ENCODE measurements around the gene PRKCB.

Gene PRKCB

GRCh38 chr16:24198807-24199533, 363.2 kb downstream of the PRKCB start:
- TF ChIP-seq SIN3A (IDR thresholded peaks at IDR 0.05; ENCODE audit: borderline replicate concordance, insufficient read depth, low read length) (no peak), FOXP2 (optimal IDR thresholded peaks at IDR 0.05; ENCODE audit: borderline replicate concordance, extremely low read depth, extremely low read length, insufficient read depth) (no peak), TAF1 (IDR thresholded peaks at IDR 0.05; ENCODE audit: borderline replicate concordance, insufficient read depth, low read length) (no peak), POLR2AphosphoS5 (IDR thresholded peaks at IDR 0.05; ENCODE audit: low read depth, low read length) (no peak)
- TF ChIP-seq, protein P1, sequence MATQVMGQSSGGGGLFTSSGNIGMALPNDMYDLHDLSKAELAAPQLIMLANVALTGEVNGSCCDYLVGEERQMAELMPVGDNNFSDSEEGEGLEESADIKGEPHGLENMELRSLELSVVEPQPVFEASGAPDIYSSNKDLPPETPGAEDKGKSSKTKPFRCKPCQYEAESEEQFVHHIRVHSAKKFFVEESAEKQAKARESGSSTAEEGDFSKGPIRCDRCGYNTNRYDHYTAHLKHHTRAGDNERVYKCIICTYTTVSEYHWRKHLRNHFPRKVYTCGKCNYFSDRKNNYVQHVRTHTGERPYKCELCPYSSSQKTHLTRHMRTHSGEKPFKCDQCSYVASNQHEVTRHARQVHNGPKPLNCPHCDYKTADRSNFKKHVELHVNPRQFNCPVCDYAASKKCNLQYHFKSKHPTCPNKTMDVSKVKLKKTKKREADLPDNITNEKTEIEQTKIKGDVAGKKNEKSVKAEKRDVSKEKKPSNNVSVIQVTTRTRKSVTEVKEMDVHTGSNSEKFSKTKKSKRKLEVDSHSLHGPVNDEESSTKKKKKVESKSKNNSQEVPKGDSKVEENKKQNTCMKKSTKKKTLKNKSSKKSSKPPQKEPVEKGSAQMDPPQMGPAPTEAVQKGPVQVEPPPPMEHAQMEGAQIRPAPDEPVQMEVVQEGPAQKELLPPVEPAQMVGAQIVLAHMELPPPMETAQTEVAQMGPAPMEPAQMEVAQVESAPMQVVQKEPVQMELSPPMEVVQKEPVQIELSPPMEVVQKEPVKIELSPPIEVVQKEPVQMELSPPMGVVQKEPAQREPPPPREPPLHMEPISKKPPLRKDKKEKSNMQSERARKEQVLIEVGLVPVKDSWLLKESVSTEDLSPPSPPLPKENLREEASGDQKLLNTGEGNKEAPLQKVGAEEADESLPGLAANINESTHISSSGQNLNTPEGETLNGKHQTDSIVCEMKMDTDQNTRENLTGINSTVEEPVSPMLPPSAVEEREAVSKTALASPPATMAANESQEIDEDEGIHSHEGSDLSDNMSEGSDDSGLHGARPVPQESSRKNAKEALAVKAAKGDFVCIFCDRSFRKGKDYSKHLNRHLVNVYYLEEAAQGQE (IDR thresholded peaks at IDR 0.05; ENCODE audit: insufficient read depth in 1 of 2, low read depth in 2 of 2, low read length in 2 of 2) = no peak

DNA sequence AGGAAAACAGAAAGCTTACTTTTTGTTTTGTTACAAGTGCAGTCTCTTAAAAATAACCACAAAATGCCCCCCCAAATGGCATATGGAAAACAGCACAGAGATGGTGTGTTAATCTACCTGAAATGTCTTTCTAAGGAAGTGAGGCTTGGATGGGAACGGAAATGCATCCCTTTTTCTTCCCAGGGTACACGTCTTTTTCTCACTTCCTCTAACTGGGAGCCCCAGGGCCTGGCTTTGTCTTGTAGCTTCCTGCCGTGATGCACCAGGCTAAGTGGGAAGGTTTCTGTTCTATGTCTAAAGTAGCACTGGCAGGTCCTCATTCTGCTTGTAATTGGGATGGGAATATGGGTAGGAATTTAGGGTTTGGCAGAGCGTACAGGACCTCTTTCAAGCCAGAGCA, 367.9 kb downstream of the PRKCB start:
- no peak for TF ChIP-seq SIN3A (IDR thresholded peaks at IDR 0.05; ENCODE audit: borderline replicate concordance, insufficient read depth, low read length)

DNA sequence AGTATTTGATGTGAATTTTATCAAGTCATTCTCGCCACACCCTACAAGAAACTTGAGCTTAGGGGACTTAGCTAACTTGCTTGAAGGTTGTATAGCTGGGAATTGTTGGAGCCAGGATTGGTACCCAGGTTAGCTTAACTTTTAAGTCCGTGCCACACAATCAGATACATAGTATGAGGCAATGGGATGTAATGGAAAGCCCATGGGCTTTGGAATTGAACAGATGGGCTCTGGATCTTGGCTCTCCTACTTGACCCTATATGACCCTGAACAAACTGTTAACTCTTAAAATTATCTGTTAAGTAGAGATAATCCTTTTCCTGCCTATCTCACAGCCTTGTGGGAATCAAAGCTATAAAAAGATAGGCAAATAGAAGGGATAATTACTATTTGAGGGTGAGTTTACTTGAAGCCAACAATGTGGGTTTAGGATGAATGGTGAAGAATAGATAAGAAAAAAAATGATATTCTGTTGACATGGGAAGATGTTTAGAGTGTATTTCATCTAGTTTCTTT, 368.4 kb downstream of the PRKCB start:
- no peak for TF ChIP-seq SIN3A (IDR thresholded peaks at IDR 0.05; ENCODE audit: borderline replicate concordance, insufficient read depth, low read length)
- no peak for TF ChIP-seq POLR2AphosphoS5 (IDR thresholded peaks at IDR 0.05; ENCODE audit: low read depth, low read length)
- TF ChIP-seq FOXP2 (optimal IDR thresholded peaks at IDR 0.05; ENCODE audit: borderline replicate concordance, extremely low read depth, extremely low read length, insufficient read depth) = no peak
- TF ChIP-seq, protein P1 (IDR thresholded peaks at IDR 0.05; ENCODE audit: insufficient read depth in 1 of 2, low read depth in 2 of 2, low read length in 2 of 2) = no peak
- no peak for TF ChIP-seq TAF1 (IDR thresholded peaks at IDR 0.05; ENCODE audit: borderline replicate concordance, insufficient read depth, low read length)

DNA sequence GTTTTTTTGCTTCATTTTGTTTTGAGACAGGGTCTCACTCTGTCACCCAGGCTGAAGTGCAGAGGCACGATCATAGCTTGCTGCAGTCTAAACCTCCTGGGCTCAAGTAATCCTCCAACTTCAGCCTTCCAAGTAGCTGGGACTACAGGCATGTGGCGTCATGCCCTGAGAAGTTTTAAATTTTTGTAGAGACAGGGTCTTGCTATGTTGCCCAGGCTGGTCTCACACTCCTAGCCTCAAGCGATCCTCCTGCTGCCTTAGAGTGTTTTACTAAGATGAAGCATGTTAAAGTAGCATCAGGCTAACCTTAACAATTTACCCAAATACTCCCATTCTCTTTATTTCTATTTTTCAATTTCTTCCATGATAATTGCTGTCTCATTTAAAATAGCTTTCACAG, 371.1 kb downstream of the PRKCB start:
- TF ChIP-seq FOXP2 (optimal IDR thresholded peaks at IDR 0.05; ENCODE audit: borderline replicate concordance, extremely low read depth, extremely low read length, insufficient read depth) (no peak), TAF1 (IDR thresholded peaks at IDR 0.05; ENCODE audit: borderline replicate concordance, insufficient read depth, low read length) (no peak), SIN3A (IDR thresholded peaks at IDR 0.05; ENCODE audit: borderline replicate concordance, insufficient read depth, low read length) (no peak), POLR2AphosphoS5 (IDR thresholded peaks at IDR 0.05; ENCODE audit: low read depth, low read length) (no peak)
- TF ChIP-seq, protein P1 (IDR thresholded peaks at IDR 0.05; ENCODE audit: insufficient read depth in 1 of 2, low read depth in 2 of 2, low read length in 2 of 2) = no peak

- TF ChIP-seq SIN3A (IDR thresholded peaks at IDR 0.05; ENCODE audit: borderline replicate concordance, insufficient read depth, low read length) (no peak), POLR2AphosphoS5 (IDR thresholded peaks at IDR 0.05; ENCODE audit: low read depth, low read length) (no peak), FOXP2 (optimal IDR thresholded peaks at IDR 0.05; ENCODE audit: borderline replicate concordance, extremely low read depth, extremely low read length, insufficient read depth) (no peak), TAF1 (IDR thresholded peaks at IDR 0.05; ENCODE audit: borderline replicate concordance, insufficient read depth, low read length) (no peak)
- TF ChIP-seq, protein P1 (IDR thresholded peaks at IDR 0.05; ENCODE audit: insufficient read depth in 1 of 2, low read depth in 2 of 2, low read length in 2 of 2) = no peak
Observed at GRCh38 chr16:24208710-24209109, 372.9 kb downstream of the PRKCB start.

All from PFSK-1 (cell line).